Measurements from ENCODE around the gene SPDYE17. TPM values are rescaled to one million over a fixed set of nuclear protein-coding genes. Genes with fewer than 3 reads are reported as not detected.
"Not testable (repeated sequence)": the region's sequence is repeated elsewhere in the genome, so short reads cannot be mapped to it uniquely, and the experiment has no call there.

Gene SPDYE17
- total RNA-seq, 2 experiments from 2014 or later, result not detected

- intact Hi-C loops (cut with micrococcal nuclease); H3K4me1 Mint-ChIP-seq (ENCODE audit: low read depth); H3K27ac Mint-ChIP-seq; CTCF ChIA-PET; H3K36me3 Mint-ChIP-seq; H3K9me3 Mint-ChIP-seq; H3K4me3 Mint-ChIP-seq; H3K27me3 Mint-ChIP-seq; POLR2A ChIA-PET; DNase-seq: not testable (repeated sequence)
These were observed 54.3 kb downstream of the SPDYE17 start for GRCh38 chr7:76977761-76978367.

GRCh38 chr7:76974793-76975579 is 57.2 kb downstream of the SPDYE17 start:
- H3K4me3 Mint-ChIP-seq; POLR2A ChIA-PET; H3K27me3 Mint-ChIP-seq; CTCF ChIA-PET; H3K36me3 Mint-ChIP-seq; H3K9me3 Mint-ChIP-seq; DNase-seq; intact Hi-C loops (cut with micrococcal nuclease); H3K4me1 Mint-ChIP-seq (ENCODE audit: low read depth); H3K27ac Mint-ChIP-seq: not testable (repeated sequence)

GRCh38 chr7:76974336-76974735 is 57.8 kb downstream of the SPDYE17 start:
- DNase-seq; H3K27me3 Mint-ChIP-seq; H3K27ac Mint-ChIP-seq; H3K9me3 Mint-ChIP-seq; H3K36me3 Mint-ChIP-seq; H3K4me1 Mint-ChIP-seq (ENCODE audit: low read depth); H3K4me3 Mint-ChIP-seq; CTCF ChIA-PET; intact Hi-C loops (cut with micrococcal nuclease); POLR2A ChIA-PET: not testable (repeated sequence)

- H3K4me3 Mint-ChIP-seq; DNase-seq; CTCF ChIA-PET; POLR2A ChIA-PET; H3K36me3 Mint-ChIP-seq; H3K27me3 Mint-ChIP-seq; H3K4me1 Mint-ChIP-seq (ENCODE audit: low read depth); H3K27ac Mint-ChIP-seq; intact Hi-C loops (cut with micrococcal nuclease); H3K9me3 Mint-ChIP-seq: not testable (repeated sequence)
These were observed 59.8 kb downstream of the SPDYE17 start for GRCh38 chr7:76972391-76972790.

Other genes starting within 250 kb of the SPDYE17 start
- not detected for gene SPDYE18, start 30.2 kb upstream of the SPDYE17 start, total RNA-seq
- gene CCDC146, start 90.3 kb upstream of the SPDYE17 start, total RNA-seq, result 1 to 10 TPM; 1.0 to 1.8 TPM
- gene FGL2, start 167.5 kb upstream of the SPDYE17 start, total RNA-seq, result under 1 TPM; 0.55 to 0.65 TPM

All from activated CD4-positive, alpha-beta memory T cell treated with anti-CD3 and anti-CD28 coated beads for 36 hours (primary cell).